HTR-8/SVneo (cell line): ENCODE results near the gene CALCR.
A peak's percentile ranks its signal among the peaks of the same experiment; 100 is the strongest.

Experiments
- DNase-seq: peaks from one replicate; pipeline ENCODE4 v3.0.0; 2011; ENCODE audit warnings: low spot score, mixed read lengths; ENCODE audit not compliant: insufficient read length
- FAIRE-seq: peaks from 2 replicates; lab custom pipeline; 2011; peaks lifted over from hg19 to GRCh38; lab: Jason Lieb, UNC

The CALCR gene

GRCh38 chr7:93463764-93464163 lies 110.8 kb downstream of the CALCR start:
- no peak for FAIRE-seq
- DNase-seq: no peak

GRCh38 chr7:93461350-93461749 lies 113.2 kb downstream of the CALCR start:
- DNase-seq: no peak
- FAIRE-seq: no peak

- DNase-seq (no peak), FAIRE-seq (no peak)
Measured at GRCh38 chr7:93453262-93453661, 121.3 kb downstream of the CALCR start.

DNA sequence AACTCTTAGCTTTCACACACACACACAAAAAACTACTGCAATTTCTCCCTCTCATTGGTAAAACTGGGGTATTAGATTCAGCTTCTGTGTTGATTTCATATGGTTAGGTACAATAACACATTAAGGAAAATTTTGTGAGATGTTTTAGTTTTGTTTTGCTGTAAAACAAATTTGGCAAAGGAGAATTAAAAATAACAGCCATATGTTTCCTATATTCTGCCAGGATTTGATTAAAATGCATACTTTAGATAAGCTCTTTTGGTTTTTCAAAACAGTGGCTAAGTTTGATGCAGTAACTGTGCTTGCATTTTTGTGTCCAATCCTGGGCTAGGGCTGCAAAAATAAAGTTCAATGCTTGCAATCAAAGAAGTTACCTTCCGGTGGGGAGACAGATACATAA lies 126.3 kb downstream of the CALCR start:
- FAIRE-seq (no peak), DNase-seq (no peak)

GRCh38 chr7:93447509-93447908 lies 127.0 kb downstream of the CALCR start:
- FAIRE-seq (no peak), DNase-seq (no peak)

GRCh38 chr7:93442478-93443224 lies 131.9 kb downstream of the CALCR start:
- FAIRE-seq (no peak), DNase-seq (peak; percentile 1)

- no peak for DNase-seq
- FAIRE-seq: no peak
Measured at GRCh38 chr7:93435791-93436190, 138.7 kb downstream of the CALCR start.

DNA sequence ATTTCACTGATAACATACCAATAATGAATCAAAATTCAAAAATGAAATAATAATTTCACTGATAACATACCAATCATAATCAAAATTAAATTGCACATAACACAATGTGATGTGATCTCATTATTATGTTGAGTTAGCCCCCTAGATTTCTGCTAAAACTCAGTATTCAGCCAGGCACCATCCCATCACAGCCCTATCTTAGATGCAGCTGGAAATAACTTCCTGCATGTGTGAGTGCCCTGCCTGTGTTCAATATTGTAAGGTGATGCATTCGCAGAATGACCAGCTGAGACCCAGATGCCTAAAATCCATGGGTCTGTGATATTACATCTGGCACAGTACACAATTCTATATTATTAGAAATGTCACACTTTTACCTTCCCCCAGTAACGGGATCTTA lies 142.4 kb downstream of the CALCR start:
- FAIRE-seq: no peak
- no peak for DNase-seq

- FAIRE-seq: no peak
- DNase-seq: no peak
Measured at GRCh38 chr7:93430917-93431588, 143.5 kb downstream of the CALCR start.

- FAIRE-seq: no peak
- DNase-seq: no peak
Measured at GRCh38 chr7:93429563-93429962, 145.0 kb downstream of the CALCR start.

GRCh38 chr7:93427107-93427506 lies 147.4 kb downstream of the CALCR start:
- no peak for DNase-seq
- no peak for FAIRE-seq

DNA sequence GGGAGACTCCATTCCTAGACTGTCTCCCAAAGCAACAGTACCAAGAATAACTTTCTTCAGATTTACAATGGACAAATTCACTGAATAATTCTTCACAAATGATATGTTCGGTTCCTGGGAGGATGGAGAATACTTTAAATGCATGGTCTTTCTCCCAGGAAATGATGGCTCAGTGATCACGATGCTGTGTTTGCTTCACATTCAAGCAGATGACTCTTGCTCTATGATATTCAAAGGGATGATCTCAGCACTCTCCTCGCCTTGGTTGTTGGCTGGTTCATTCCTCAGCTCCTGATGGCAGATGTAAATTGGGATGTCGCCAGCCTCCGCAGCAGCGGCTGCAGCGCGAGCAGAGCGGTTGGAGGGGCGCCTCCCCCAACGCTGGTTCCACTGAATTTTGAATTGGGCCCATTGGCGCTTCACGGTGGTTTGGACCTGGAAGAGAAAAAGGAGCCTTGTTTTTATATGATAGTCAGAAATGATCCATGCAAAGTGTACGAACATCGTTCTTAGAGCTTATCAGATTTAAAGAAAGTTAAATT lies 148.3 kb downstream of the CALCR start:
- DNase-seq (no peak), FAIRE-seq (no peak)

DNA sequence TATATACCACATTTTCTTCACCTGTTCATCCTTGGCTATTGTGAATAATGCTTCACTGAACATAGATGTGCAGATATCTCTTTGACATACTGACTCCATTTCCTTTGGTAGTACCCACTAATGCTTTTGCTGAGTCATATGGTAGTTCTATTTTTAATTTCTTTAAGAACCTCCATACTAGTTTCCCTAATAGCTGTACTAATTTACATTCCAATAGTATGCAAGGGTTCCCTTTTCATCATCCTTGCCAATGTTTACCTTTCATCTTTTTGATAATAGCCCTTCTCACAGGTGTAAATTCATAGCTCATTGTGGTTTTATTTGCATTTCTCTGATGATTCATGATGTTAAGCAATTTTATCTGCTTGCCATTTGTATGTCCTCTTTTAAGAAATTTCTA lies 159.9 kb downstream of the CALCR start:
- FAIRE-seq (no peak), DNase-seq (no peak)

DNA sequence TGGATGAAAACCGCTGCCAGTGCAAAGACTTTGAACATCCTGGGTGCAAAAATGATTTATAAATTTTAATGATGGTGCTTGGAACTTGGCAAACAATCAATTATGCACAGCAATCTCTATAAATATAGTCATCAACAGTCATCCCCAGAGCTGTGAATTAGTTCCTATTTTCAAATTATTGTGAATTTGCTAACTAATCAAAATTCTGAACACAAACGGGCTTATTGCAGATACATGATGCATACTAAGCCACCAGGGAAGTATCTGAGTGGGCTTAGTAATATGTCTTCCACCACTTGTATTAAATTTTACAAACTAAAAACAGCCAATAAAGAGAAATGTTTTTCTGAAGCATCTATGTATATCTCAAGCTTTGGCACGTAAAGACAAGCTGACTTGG lies 165.2 kb downstream of the CALCR start:
- DNase-seq (no peak), FAIRE-seq (no peak)

GRCh38 chr7:93407239-93407638 lies 167.3 kb downstream of the CALCR start:
- no peak for FAIRE-seq
- DNase-seq: no peak

GRCh38 chr7:93402944-93403343 lies 171.6 kb downstream of the CALCR start:
- no peak for FAIRE-seq
- DNase-seq: no peak

DNA sequence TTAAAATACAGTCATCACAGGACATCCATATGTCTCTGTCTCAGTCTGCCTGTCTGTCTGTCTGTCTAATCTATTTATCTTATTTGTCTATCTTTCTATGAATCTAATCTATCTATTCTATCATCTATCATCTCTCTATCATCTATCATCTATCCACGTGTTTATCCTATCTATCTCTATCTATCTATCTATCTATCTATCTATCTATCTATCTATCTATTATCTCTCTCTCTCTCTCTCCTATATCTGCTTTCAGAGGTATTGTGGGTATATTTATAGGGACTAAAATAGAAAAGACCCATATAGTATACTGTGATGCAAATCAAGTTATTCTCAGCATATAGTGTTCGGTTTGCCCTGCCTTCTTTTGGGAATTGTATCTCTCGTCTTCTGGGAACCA lies 174.9 kb downstream of the CALCR start:
- FAIRE-seq: no peak

GRCh38 chr7:93392984-93393383 lies 181.5 kb downstream of the CALCR start:
- DNase-seq (no peak), FAIRE-seq (no peak)

More for the DNA sequence above, 174.9 kb downstream of the CALCR start:
- no peak for DNase-seq

GRCh38 chr7:93390660-93391059 lies 183.9 kb downstream of the CALCR start:
- DNase-seq (no peak), FAIRE-seq (no peak)

GRCh38 chr7:93382362-93382761 lies 192.2 kb downstream of the CALCR start:
- DNase-seq: no peak
- no peak for FAIRE-seq

DNA sequence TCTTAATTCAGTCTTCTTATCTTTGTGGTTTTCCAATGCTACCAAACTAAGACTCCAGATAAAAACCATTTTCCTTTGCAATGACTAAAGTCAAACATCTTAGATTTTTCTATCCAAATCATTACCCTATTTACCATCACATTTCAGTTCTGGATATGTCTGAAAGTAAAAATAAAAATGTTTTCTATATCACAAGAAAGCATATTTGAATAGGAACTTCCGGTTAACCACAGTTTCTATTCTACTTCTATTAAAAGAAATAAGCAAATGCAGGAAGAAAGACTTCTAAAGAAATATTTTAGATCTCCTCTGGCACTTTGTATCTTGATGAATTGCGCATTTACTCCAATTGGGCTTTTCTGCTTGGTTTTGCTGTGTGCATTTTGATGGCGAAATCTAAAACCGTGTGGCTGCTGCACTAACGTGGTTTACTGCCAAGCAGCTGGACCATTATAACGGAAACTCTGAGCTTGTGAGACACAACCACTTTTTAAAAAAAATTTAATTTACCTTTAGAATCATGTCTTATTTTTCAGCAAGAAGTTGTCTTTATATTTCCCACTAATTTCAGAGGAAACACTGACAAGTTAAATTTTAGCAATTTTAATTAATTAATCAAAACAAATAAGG lies 196.3 kb downstream of the CALCR start:
- DNase-seq (no peak), FAIRE-seq (no peak)
